B cell (primary cell): ENCODE measurements around the gene HDAC10. TPM values are rescaled to one million over a fixed set of nuclear protein-coding genes. Genes with fewer than 3 reads are reported as not detected.

Experiments used
- polyA plus RNA-seq: library from polyadenylated mRNA; depleted of rRNA; stranded (reverse); fragments of >200 nt; gene quantifications from 2 replicates; pipeline ENCODE4 v1.2.3, GENCODE V29; 2012
- total RNA-seq, 2 donors: library from RNA; stranded (reverse); fragments of 120-200 nt in 1 of 2; gene quantifications; 1 replicate in 1 of 2; 2 replicates in 1 of 2; pipeline versions ENCODE4 v1.2.3 to v1.2.4, GENCODE V29; 2013 to 2022

The HDAC10 gene
- total and polyA plus RNA-seq, 2 donors (not counting 1 experiment from before 2014, with no cell fraction given): 136 to 187 TPM

Other genes with a start within 250 kb of the HDAC10 start
- gene IL17REL, start 238.5 kb downstream of the HDAC10 start, total RNA-seq: 0.10 TPM in 2 replicates
- gene IL17REL, start 238.5 kb downstream of the HDAC10 start, polyA plus RNA-seq: 0.09 and 0.12 TPM in 2 replicates
- not detected in 2 replicates for gene TTLL8, start 193.0 kb downstream of the HDAC10 start, total RNA-seq
- not detected in 2 replicates for gene TTLL8, start 193.0 kb downstream of the HDAC10 start, polyA plus RNA-seq
- gene MLC1, start 165.8 kb downstream of the HDAC10 start, total RNA-seq: not detected in 2 replicates
- 0.27 and 0.34 TPM in 2 replicates for gene MLC1, start 165.8 kb downstream of the HDAC10 start, polyA plus RNA-seq
- not detected in 2 replicates for gene MOV10L1, start 161.3 kb downstream of the HDAC10 start, total RNA-seq
- not detected in 2 replicates for gene MOV10L1, start 161.3 kb downstream of the HDAC10 start, polyA plus RNA-seq
- 0.53 and 0.59 TPM in 2 replicates for gene PANX2, start 80.5 kb downstream of the HDAC10 start, total RNA-seq
- gene PANX2, start 80.5 kb downstream of the HDAC10 start, polyA plus RNA-seq: 0.04 and 0.14 TPM in 2 replicates
- 200 and 205 TPM in 2 replicates for gene TRABD, start 65.4 kb downstream of the HDAC10 start, total RNA-seq
- gene TRABD, start 65.4 kb downstream of the HDAC10 start, polyA plus RNA-seq: 164 and 179 TPM in 2 replicates
- gene SELENOO, start 50.3 kb downstream of the HDAC10 start, total RNA-seq: 73.0 and 74.6 TPM in 2 replicates
- 62.1 and 68.8 TPM in 2 replicates for gene SELENOO, start 50.3 kb downstream of the HDAC10 start, polyA plus RNA-seq
- 137 and 139 TPM in 2 replicates for gene TUBGCP6, start 6.2 kb downstream of the HDAC10 start, total RNA-seq
- gene TUBGCP6, start 6.2 kb downstream of the HDAC10 start, polyA plus RNA-seq: 174 and 178 TPM in 2 replicates
- 5.3 and 6.5 TPM in 2 replicates for gene MAPK12, start 10.4 kb upstream of the HDAC10 start, total RNA-seq
- 7.5 and 7.8 TPM in 2 replicates for gene MAPK12, start 10.4 kb upstream of the HDAC10 start, polyA plus RNA-seq
- gene MAPK11, start 19.1 kb upstream of the HDAC10 start, total RNA-seq: 8.1 and 9.8 TPM in 2 replicates
- 7.8 and 9.9 TPM in 2 replicates for gene MAPK11, start 19.1 kb upstream of the HDAC10 start, polyA plus RNA-seq
- 30.3 and 31.4 TPM in 2 replicates for gene PLXNB2, start 56.4 kb upstream of the HDAC10 start, total RNA-seq
- gene PLXNB2, start 56.4 kb upstream of the HDAC10 start, polyA plus RNA-seq: 5.2 and 5.9 TPM in 2 replicates
- 10.3 and 10.6 TPM in 2 replicates for gene DENND6B, start 75.7 kb upstream of the HDAC10 start, total RNA-seq
- 2.8 and 3.6 TPM in 2 replicates for gene DENND6B, start 75.7 kb upstream of the HDAC10 start, polyA plus RNA-seq
- 98.7 and 101 TPM in 2 replicates for gene PPP6R2, start 92.1 kb upstream of the HDAC10 start, total RNA-seq
- 91.4 TPM in 2 replicates for gene PPP6R2, start 92.1 kb upstream of the HDAC10 start, polyA plus RNA-seq
- gene SBF1, start 223.8 kb upstream of the HDAC10 start, total RNA-seq: 254 TPM in 2 replicates
- gene SBF1, start 223.8 kb upstream of the HDAC10 start, polyA plus RNA-seq: 110 and 123 TPM in 2 replicates
- gene ADM2, start 230.3 kb upstream of the HDAC10 start, total RNA-seq: 2.6 and 3.7 TPM in 2 replicates
- gene ADM2, start 230.3 kb upstream of the HDAC10 start, polyA plus RNA-seq: 0.67 and 0.74 TPM in 2 replicates
- gene MIOX, start 235.6 kb upstream of the HDAC10 start, total RNA-seq: not detected in 2 replicates
- 0.12 and 0.88 TPM in 2 replicates for gene MIOX, start 235.6 kb upstream of the HDAC10 start, polyA plus RNA-seq